Glutamatergic neuron (in vitro differentiated cells): ENCODE results near the gene ZNF358. TPM values are rescaled to one million over a fixed set of nuclear protein-coding genes. Genes with fewer than 3 reads are reported as not detected.

Experiments
- DNase-seq: peaks from one replicate; pipeline ENCODE4 v3.0.0; 2022
- H3K27ac Mint-ChIP-seq: one replicate; pipeline ENCODE4 v1.8.0; 2020; ENCODE audit warnings: mild to moderate bottlenecking, mixed read lengths, inconsistent platforms; ENCODE audit not compliant: unreplicated experiment
- H3K27me3 Mint-ChIP-seq: one replicate; pipeline ENCODE4 v1.8.0; 2020; ENCODE audit warnings: mild to moderate bottlenecking, moderate library complexity, mixed read lengths, inconsistent platforms; ENCODE audit not compliant: unreplicated experiment
- H3K36me3 Mint-ChIP-seq: one replicate; pipeline ENCODE4 v1.8.0; 2020; ENCODE audit warnings: mild to moderate bottlenecking, mixed read lengths, inconsistent platforms; ENCODE audit not compliant: unreplicated experiment
- H3K4me1 Mint-ChIP-seq: one replicate; pipeline ENCODE4 v1.8.0; 2020; ENCODE audit warnings: mild to moderate bottlenecking, low read depth, mixed read lengths, inconsistent platforms; ENCODE audit not compliant: unreplicated experiment
- H3K4me3 Mint-ChIP-seq: one replicate; pipeline ENCODE4 v1.8.0; 2020; ENCODE audit warnings: mild to moderate bottlenecking, mixed read lengths, inconsistent platforms; ENCODE audit not compliant: unreplicated experiment
- H3K9me3 Mint-ChIP-seq: one replicate; pipeline ENCODE4 v1.8.0; 2020; ENCODE audit warnings: mild to moderate bottlenecking, moderate library complexity, mixed read lengths, inconsistent platforms; ENCODE audit not compliant: unreplicated experiment
- CTCF ChIP-seq: fragments of 200-600 bp; sonication (generic); IDR thresholded peaks from one replicate; pipeline ENCODE4 v1.5.0; 2021; ENCODE audit not compliant: partially characterized antibody, unreplicated experiment
- total RNA-seq: library from RNA; stranded (reverse); fragmentation: NEBNext Ultra II Directional; extraction: Animal tissue kit (Norgen Biotek cat#: 25700); gene quantifications from one replicate; pipeline ENCODE4 v1.2.1, GENCODE V29; 2021; ENCODE audit not compliant: unreplicated experiment

The ZNF358 gene
- total RNA-seq, 1 donor from 2014 or later = 148 TPM

DNA sequence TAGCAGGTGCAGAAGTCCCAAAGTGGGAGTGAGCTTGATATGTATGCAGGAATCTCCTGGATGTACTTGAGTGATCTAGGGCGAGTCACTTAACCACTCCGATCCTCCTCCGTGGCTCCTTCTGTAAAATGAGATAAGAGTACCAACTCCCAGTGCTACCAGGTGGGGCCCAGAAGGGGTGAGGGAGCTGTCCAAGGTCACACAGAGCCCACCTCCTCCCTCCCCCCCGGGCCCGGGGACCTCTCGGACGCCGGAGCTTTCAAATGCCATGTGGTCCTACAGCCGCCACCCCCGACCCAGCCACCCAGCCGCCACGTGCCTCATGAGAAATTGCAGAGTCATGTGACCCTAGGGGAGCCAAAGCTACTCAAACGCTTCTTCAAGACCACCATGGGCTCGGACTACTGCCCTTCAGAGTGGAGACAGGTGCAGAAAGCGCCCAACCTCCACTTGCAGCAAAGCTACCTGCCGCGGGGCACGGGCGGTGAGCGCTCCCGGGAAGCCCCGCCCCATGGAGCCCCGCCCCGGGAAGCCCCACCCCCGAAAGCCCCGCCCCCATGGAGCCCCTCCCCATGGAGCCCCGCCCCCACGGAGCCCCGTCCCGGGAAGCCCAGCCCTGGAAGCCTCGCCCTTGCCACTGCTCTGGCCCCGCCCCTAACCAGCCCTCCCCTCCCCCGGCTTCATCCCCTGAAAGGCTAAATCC lies 10.1 kb upstream of the ZNF358 start:
- H3K4me3 Mint-ChIP-seq = peak overlapping the region; percentile 7
- TF ChIP-seq CTCF = no peak
- DNase-seq = peak; percentile 81
- H3K27me3 Mint-ChIP-seq = peaks cover 6% of the 10 kb centered on the region
- no peaks in the 10 kb centered on the region for H3K4me1 Mint-ChIP-seq
- H3K9me3 Mint-ChIP-seq = no peaks in the 10 kb centered on the region
- H3K36me3 Mint-ChIP-seq = no peaks in the 10 kb centered on the region
- no peak overlapping the region for H3K27ac Mint-ChIP-seq

- no peak for TF ChIP-seq CTCF
- no peaks in the 10 kb centered on the region for H3K4me1 Mint-ChIP-seq
- peak overlapping the region; percentile 7 for H3K4me3 Mint-ChIP-seq
- H3K36me3 Mint-ChIP-seq = no peaks in the 10 kb centered on the region
- peaks cover 6% of the 10 kb centered on the region for H3K27me3 Mint-ChIP-seq
- peak overlapping the region; percentile 59 for H3K27ac Mint-ChIP-seq
- no peaks in the 10 kb centered on the region for H3K9me3 Mint-ChIP-seq
- peak; percentile 91 for DNase-seq
These were observed 9.2 kb upstream of the ZNF358 start for GRCh38 chr19:7506385-7507328.

DNA sequence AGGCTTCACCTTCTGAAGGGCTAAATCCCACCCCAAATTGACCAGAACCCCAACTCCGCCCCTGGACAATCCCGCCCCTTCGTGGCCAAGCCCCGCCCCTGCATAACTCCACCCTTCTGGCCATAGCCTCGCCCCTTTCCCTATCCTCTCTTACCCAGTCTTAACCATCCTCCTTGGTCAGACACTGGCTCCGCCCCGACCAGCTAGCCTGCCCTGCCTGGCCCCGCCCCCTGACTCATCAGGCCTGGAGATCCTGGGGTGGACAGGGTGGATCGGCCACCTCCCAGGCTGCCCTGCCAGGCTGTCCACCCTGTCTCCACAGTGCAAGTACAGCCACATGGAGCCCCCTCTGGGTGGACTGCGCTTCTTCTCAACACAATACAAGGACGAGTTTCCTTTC lies 8.0 kb upstream of the ZNF358 start:
- H3K27ac Mint-ChIP-seq = no peak overlapping the region
- no peak overlapping the region for H3K4me3 Mint-ChIP-seq
- peak; percentile 75 for DNase-seq
- no peak for TF ChIP-seq CTCF
- no peaks in the 10 kb centered on the region for H3K36me3 Mint-ChIP-seq
- no peaks in the 10 kb centered on the region for H3K4me1 Mint-ChIP-seq
- peaks cover 6% of the 10 kb centered on the region for H3K27me3 Mint-ChIP-seq
- H3K9me3 Mint-ChIP-seq = no peaks in the 10 kb centered on the region

DNA sequence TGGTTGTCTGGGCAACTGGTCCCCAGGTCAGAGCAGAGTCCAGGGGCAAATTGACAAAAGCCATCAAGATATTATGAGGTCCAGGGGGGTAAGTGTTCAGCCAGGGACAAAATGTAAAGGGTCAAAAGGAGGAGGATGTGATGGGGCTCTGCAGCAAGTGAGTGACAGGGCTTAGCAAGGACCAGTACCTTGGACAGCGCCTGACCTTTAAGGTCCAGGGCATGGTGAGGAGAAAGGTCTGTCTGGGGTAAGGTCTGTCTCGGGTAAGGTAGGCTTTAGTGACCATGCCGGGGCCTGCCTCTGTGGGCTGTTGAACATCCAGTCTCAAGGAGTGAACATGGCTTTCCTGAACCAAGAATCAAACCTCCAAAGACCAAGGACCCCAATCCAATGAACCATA lies 6.3 kb upstream of the ZNF358 start:
- H3K27me3 Mint-ChIP-seq = peaks cover 9% of the 10 kb centered on the region
- H3K4me1 Mint-ChIP-seq = peaks cover 3% of the 10 kb centered on the region
- H3K4me3 Mint-ChIP-seq = no peak overlapping the region
- no peak for DNase-seq
- no peaks in the 10 kb centered on the region for H3K36me3 Mint-ChIP-seq
- H3K27ac Mint-ChIP-seq = no peak overlapping the region
- no peak for TF ChIP-seq CTCF
- H3K9me3 Mint-ChIP-seq = peaks cover 2% of the 10 kb centered on the region
